PC-3 (cell line): Measurements from ENCODE around the gene RAD23B.

Source experiments
- CTCF ChIP-seq: fragments of 300-600 bp; sonication (generic); conservative IDR thresholded peaks from 2 replicates; pipeline ENCODE4 v1.5.1; 2017; ENCODE audit warnings: antibody characterized with exemption, low read depth, mild to moderate bottlenecking, low read length
- EZH2 ChIP-seq: fragments of 300-600 bp; sonication (generic); IDR thresholded peaks from one replicate; pipeline ENCODE4 v1.6.1; 2017; ENCODE audit warnings: antibody characterized with exemption, mild to moderate bottlenecking, low read length; ENCODE audit not compliant: unreplicated experiment
- EZH2phosphoT487 ChIP-seq: fragments of 300-600 bp; sonication (generic); IDR thresholded peaks from 2 replicates; pipeline ENCODE4 v1.6.1; 2018; ENCODE audit warnings: mild to moderate bottlenecking, antibody characterized with exemption, low read length, borderline replicate concordance

- no peak for TF ChIP-seq EZH2
- no peak for TF ChIP-seq CTCF
- no peak for TF ChIP-seq EZH2phosphoT487
Measured at GRCh38 chr9:107295995-107296394, 12.9 kb downstream of the RAD23B start.
